ENCODE measurements around the gene FRS3.

The FRS3 gene

DNA sequence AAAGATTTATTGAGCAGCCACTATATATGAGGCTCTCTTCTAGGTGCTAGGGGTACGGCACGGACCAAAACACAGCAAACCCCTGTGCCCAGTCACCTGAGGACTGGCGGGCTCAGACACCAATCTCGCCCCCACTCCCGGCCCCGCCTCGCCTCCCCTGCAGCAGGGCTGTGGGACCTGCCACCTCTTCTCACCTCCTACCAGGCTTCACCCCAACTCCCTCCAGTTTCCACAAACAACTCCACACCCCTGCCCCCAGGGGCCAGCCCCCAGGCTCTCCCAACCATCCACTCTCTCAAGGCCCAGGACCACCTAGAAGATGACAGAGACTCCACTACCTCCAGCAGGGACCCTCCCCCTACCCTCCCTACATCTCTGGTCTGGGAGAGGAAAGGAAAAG is 50.7 kb downstream of the FRS3 start:
- TF ChIP-seq, protein P1, sequence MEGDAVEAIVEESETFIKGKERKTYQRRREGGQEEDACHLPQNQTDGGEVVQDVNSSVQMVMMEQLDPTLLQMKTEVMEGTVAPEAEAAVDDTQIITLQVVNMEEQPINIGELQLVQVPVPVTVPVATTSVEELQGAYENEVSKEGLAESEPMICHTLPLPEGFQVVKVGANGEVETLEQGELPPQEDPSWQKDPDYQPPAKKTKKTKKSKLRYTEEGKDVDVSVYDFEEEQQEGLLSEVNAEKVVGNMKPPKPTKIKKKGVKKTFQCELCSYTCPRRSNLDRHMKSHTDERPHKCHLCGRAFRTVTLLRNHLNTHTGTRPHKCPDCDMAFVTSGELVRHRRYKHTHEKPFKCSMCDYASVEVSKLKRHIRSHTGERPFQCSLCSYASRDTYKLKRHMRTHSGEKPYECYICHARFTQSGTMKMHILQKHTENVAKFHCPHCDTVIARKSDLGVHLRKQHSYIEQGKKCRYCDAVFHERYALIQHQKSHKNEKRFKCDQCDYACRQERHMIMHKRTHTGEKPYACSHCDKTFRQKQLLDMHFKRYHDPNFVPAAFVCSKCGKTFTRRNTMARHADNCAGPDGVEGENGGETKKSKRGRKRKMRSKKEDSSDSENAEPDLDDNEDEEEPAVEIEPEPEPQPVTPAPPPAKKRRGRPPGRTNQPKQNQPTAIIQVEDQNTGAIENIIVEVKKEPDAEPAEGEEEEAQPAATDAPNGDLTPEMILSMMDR (IDR thresholded peaks at IDR 0.05; ENCODE audit: low read depth, low read length) = no peak
- H3K4me3 ChIP-seq (ENCODE audit: low read depth, low read length) = no peak overlapping the region
- in situ Hi-C loops (cut with HindIII; ENCODE audit: low sequenced_read_pairs) = no loop called here
- DNase-seq (ENCODE audit: low read depth, low spot score) = no peak

DNA sequence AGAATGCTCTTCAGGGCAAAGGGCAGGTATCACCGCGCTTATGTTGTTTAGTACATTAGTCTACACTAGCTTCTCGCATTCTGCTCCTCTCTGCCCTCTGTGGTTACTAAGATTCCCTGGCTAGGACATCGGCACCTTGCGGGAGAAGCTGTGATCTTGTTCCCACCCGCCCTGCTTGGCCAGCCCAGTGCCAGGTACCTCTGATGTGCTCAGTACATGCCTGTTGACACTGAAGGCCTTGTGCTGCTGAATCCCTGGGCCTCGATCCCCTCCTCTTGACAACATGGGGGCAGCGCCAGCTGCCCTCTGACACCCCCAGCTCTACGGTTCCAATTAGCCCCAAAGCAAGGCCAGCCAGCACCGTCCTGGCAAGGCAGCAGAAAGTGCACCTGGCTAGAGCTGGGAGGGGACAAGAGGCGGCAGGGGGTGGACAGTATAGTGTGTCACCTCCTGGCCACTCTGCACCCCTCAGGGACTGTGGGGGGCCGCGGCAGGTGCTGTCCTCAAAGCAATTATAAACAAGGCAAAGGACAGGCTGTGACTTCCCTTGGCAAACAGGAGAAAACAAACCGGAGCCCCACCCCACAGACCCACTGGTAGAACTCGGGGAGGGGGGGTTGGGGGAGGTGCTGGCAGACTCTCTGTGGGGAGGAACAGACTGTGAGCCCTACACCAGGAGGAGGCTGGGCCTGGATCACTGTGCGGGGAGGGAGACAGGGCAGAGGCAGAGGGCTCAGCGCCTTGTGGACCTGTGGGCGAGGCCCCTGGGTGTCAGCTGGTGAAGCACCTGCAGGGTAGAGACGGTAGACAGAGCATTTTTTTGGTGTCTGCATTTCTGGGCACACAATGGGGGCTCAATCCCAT is 51.4 kb downstream of the FRS3 start:
- in situ Hi-C loops (cut with HindIII; ENCODE audit: low sequenced_read_pairs) = no loop called here
- no peak for DNase-seq (ENCODE audit: low read depth, low spot score)
- TF ChIP-seq, protein P1 (IDR thresholded peaks at IDR 0.05; ENCODE audit: low read depth, low read length) = no peak
- no peak overlapping the region for H3K4me3 ChIP-seq (ENCODE audit: low read depth, low read length)

DNA sequence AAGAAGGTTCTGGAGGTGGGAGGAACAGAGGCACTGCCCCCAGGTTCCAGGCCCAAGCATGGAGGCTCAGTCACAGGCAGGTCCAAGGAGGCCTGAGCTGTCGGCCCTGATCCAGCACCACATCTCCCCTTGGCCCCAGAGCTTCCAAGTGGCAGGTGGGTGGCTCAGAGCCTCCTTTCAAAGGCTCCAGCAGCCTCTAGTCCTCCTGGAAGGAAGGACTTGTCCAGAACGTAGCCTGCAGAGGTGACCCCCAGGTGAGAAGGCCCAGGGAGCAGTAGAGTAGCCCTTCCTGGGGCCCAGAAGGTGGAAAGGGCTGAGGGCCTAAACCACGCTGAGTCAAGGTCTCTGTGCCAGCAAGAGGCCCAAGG is 52.0 kb downstream of the FRS3 start:
- TF ChIP-seq, protein P1 (IDR thresholded peaks at IDR 0.05; ENCODE audit: low read depth, low read length) = no peak
- in situ Hi-C loops (cut with HindIII; ENCODE audit: low sequenced_read_pairs) = no loop called here
- no peak for DNase-seq (ENCODE audit: low read depth, low spot score)
- no peak overlapping the region for H3K4me3 ChIP-seq (ENCODE audit: low read depth, low read length)

DNA sequence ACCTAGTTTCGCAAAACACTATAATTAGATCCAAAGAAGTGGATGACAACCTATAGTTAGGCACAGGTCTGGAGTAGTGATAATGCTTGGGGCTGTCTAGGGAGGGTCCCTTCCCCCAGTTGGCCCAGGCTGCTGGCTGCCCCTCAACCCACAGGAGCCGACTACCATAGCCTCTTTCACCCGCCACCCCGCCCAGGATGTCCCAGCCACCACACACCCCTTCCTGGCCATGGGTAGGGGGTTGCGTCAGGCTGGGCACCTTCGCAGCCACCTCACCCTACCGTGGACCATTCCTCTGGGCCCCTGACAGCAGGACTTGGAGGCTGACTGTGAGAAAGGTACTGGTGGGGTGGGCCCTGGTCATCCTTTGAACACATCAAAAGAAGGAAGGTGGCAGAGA is 52.8 kb downstream of the FRS3 start:
- DNase-seq (ENCODE audit: low read depth, low spot score) = no peak
- in situ Hi-C loops (cut with HindIII; ENCODE audit: low sequenced_read_pairs) = no loop called here
- TF ChIP-seq, protein P1 (IDR thresholded peaks at IDR 0.05; ENCODE audit: low read depth, low read length) = no peak
- H3K4me3 ChIP-seq (ENCODE audit: low read depth, low read length) = no peak overlapping the region

DNA sequence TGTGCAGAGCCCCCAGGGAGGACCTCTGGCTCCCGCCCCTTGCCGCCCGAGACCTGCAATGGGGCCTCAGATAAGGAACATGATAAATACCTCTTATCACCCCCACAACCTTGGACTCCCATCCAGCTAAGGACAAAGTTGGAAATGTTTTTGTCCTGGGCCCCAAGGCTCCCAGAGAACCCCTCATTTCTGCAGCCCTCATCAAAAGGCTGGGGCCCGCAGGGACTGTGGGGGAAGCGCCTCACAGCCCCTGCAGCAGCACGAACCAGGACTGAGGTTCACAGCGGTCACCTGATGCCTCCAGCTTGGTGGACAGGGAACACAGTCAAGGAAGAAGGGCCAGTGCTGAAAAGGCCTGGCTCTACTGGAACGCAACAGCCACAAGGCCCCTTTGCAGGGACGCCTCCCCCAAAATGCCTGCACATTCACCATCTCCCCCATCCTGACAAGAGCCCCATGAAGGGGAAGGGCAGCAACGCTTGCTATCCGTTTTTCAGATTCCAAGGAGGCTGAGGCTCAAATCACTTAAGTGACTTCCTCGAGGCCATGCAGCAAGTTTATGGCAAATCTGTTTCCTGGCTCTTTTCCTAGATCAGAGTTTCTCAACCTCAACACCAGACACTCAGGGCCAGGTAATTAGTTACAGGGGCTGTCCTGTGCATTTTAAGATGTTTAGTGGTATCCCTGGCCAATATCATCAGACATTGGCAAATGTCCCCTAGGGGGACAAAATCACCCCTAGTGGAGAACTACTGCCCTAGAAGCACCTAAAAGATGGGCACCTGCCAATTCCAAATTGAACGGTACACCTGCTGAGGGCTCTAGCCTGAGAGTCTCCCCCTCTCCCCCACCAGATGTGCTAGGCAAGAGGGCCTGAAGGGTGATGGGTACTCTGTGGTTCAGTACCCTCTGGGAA is 54.9 kb downstream of the FRS3 start:
- H3K4me3 ChIP-seq (ENCODE audit: low read depth, low read length) = no peak overlapping the region
- TF ChIP-seq, protein P1 (IDR thresholded peaks at IDR 0.05; ENCODE audit: low read depth, low read length) = no peak
- no peak for DNase-seq (ENCODE audit: low read depth, low spot score)
- in situ Hi-C loops (cut with HindIII; ENCODE audit: low sequenced_read_pairs) = no loop called here

DNA sequence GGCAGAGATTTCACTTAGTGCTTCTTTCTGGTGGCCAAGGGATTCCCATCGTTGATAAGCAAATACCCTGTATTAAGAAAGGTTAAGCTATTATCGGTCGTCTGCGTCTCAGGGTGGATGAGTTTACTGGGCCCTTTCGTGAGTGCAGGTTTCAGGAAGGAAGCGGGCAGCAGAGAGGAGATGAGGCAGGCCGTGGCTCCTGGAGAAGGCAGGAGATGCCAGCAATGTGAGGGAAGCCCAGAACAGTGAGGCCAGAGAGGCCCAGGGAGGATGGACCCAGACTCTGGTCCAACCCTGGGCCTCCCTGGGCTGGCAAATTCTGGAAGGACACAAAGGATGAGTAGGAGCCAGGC is 55.5 kb downstream of the FRS3 start:
- no peak for DNase-seq (ENCODE audit: low read depth, low spot score)
- in situ Hi-C loops (cut with HindIII; ENCODE audit: low sequenced_read_pairs) = no loop called here
- TF ChIP-seq, protein P1 (IDR thresholded peaks at IDR 0.05; ENCODE audit: low read depth, low read length) = no peak
- H3K4me3 ChIP-seq (ENCODE audit: low read depth, low read length) = no peak overlapping the region
